ENCODE measurements around the gene CACFD1. TPM values are rescaled to one million over a fixed set of nuclear protein-coding genes. Genes with fewer than 3 reads are reported as not detected.

CACFD1 gene
- total and polyA plus RNA-seq, 2 donors (not counting 3 experiments of a cell fraction or from before 2014, with no cell fraction given), result 9.7 to 11.5 TPM

DNA sequence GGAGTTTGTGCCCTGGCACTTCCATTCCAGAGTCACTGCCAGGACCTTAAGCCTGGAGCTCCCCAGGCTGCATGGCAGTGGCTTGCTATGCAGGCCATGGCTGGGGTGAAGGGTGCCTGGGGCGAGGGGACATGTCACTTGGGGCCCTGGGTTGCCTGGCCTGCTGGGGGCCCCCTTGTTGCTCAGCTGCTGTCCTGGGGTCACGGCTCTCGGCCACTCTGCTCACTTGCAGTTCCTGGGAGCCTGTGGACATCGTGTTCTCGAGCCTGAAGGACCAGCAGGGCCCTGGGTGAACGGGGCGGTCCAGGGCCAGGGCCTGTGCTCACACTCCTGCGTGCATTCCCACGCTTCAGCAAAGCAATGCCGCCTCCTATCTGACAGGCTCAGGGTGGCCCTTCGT lies 33.6 kb downstream of the CACFD1 start:
- Histone ChIP-seq H3K4me1 (ENCODE audit: control insufficient read depth, extremely low read depth, insufficient read depth, low read length) (no peaks in the 10 kb centered on the region), H3K79me2 (ENCODE audit: control insufficient read depth, insufficient read depth, low read length) (no peaks in the 10 kb centered on the region), H3K36me3 (ENCODE audit: control insufficient read depth in 2 of 2, extremely low read depth in 1 of 2, insufficient read depth in 2 of 2, low read length in 2 of 2) (no peaks in the 10 kb centered on the region), H2AFZ (ENCODE audit: low read depth, low read length) (no peak overlapping the region), H3K9ac (replicated peaks; ENCODE audit: extremely low read depth, insufficient read depth, low read length) (no peak overlapping the region), H3K9me3 (replicated peaks; ENCODE audit: control insufficient read depth, insufficient read depth, low read length) (no peaks in the 10 kb centered on the region), H3K27ac (ENCODE audit: insufficient read depth, low read depth, low read length) (no peak overlapping the region), H4K20me1 (replicated peaks; ENCODE audit: control insufficient read depth, extremely low read depth, insufficient read depth, low read length) (no peaks in the 10 kb centered on the region), H3K9me1 (replicated peaks; ENCODE audit: control insufficient read depth, extremely low read depth, insufficient read depth, low read length) (no peaks in the 10 kb centered on the region), H3K4me3 (replicated peaks in 1 of 3; ENCODE audit: insufficient read depth in 1 of 3, low read depth in 1 of 3, low read length in 3 of 3) (no peak overlapping the region), H3K27me3 (ENCODE audit: control insufficient read depth in 2 of 2, insufficient read depth in 2 of 2, low read length in 2 of 2) (no peaks in the 10 kb centered on the region), H3K4me2 (ENCODE audit: insufficient read depth, low read length) (no peak overlapping the region)
- CTCF ChIA-PET, result no interaction called here
- no peak for FAIRE-seq
- no TSS peak for BruUV-seq (replicated peaks)
- POLR2A ChIA-PET, result no interaction called here
- intact Hi-C loops (cut with micrococcal nuclease), result no loop called here
- DNase-seq (ENCODE audit: low read depth, low spot score), result no peak
- dilution Hi-C loops (cut with MboI; ENCODE audit: extremely low pct_ligation_motif_present, low sequenced_read_pairs), result no loop called here
- TF ChIP-seq, protein P1, sequence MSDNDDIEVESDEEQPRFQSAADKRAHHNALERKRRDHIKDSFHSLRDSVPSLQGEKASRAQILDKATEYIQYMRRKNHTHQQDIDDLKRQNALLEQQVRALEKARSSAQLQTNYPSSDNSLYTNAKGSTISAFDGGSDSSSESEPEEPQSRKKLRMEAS (IDR thresholded peaks at IDR 0.05; ENCODE audit: insufficient read depth, insufficient read length), result no peak
- no peak for TF ChIP-seq GATA2 (IDR thresholded peaks at IDR 0.05; ENCODE audit: insufficient read depth, insufficient read length, low read depth, low read length)

DNA sequence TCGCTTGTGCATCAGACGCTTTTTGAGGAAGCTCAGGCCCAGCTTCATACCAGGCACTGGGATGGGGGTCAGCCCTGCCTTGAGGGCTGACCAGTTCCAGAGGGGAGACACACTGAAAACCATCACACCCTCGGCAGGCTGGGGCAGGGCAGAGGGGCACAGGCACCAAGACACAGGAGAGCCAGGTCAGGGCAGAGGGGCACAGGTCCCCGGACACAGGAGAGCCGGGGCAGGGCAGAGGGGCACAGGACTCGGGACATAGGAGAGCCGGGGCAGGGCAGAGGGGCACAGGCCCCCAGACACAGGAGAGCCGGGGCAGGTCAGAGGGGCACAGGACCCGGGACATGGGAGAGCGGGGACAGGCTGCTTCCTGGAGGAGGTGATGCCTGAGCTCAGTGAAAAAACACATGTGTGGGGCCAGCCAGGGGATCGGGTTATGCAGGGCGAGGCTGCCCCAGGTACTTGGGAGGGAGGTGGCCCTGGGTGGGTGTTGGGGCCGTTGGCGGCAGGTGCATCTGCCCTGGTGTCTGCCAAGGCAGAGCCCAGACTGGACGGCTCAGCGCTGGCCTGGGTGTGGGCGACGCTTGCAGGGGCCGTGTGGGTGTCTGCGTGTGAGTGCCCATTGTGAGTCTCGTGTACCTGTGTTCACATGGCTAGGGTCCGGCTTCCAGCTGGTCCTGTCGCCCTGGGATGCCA lies 34.2 kb downstream of the CACFD1 start:
- intact Hi-C loops (cut with micrococcal nuclease), result no loop called here
- dilution Hi-C loops (cut with MboI; ENCODE audit: extremely low pct_ligation_motif_present, low sequenced_read_pairs), result no loop called here
- H3K4me1 ChIP-seq (ENCODE audit: control insufficient read depth, extremely low read depth, insufficient read depth, low read length), result no peaks in the 10 kb centered on the region
- H3K27ac ChIP-seq (ENCODE audit: insufficient read depth, low read depth, low read length), result no peak overlapping the region
- TF ChIP-seq JUN (IDR thresholded peaks at IDR 0.05; ENCODE audit: borderline replicate concordance, insufficient read depth, insufficient read length, low read depth) (no peak), GATA2 (IDR thresholded peaks at IDR 0.05; ENCODE audit: insufficient read depth, insufficient read length, low read depth, low read length) (no peak), MYC (IDR thresholded peaks at IDR 0.05; ENCODE audit: low read depth, low read length) (no peak)
- no peak overlapping the region for H2AFZ ChIP-seq (ENCODE audit: low read depth, low read length)
- H3K79me2 ChIP-seq (ENCODE audit: control insufficient read depth, insufficient read depth, low read length), result no peaks in the 10 kb centered on the region
- H3K9me3 ChIP-seq (replicated peaks; ENCODE audit: control insufficient read depth, insufficient read depth, low read length), result no peaks in the 10 kb centered on the region
- FAIRE-seq, result no peak
- POLR2A ChIA-PET, result no interaction called here
- H3K9ac ChIP-seq (replicated peaks; ENCODE audit: extremely low read depth, insufficient read depth, low read length), result no peak overlapping the region
- no peak for DNase-seq (ENCODE audit: low read depth, low spot score)
- no TSS peak for BruUV-seq (replicated peaks)
- H3K27me3 ChIP-seq (ENCODE audit: control insufficient read depth in 2 of 2, insufficient read depth in 2 of 2, low read length in 2 of 2), result no peaks in the 10 kb centered on the region
- no peaks in the 10 kb centered on the region for H3K9me1 ChIP-seq (replicated peaks; ENCODE audit: control insufficient read depth, extremely low read depth, insufficient read depth, low read length)
- no peak overlapping the region for H3K4me3 ChIP-seq (replicated peaks in 1 of 3; ENCODE audit: insufficient read depth in 1 of 3, low read depth in 1 of 3, low read length in 3 of 3)
- no peaks in the 10 kb centered on the region for H3K36me3 ChIP-seq (ENCODE audit: control insufficient read depth in 2 of 2, extremely low read depth in 1 of 2, insufficient read depth in 2 of 2, low read length in 2 of 2)
- H4K20me1 ChIP-seq (replicated peaks; ENCODE audit: control insufficient read depth, extremely low read depth, insufficient read depth, low read length), result no peaks in the 10 kb centered on the region
- CTCF ChIA-PET, result no interaction called here
- H3K4me2 ChIP-seq (ENCODE audit: insufficient read depth, low read length), result no peak overlapping the region

All from endothelial cell of umbilical vein (primary cell).